HK-2 (cell line): ENCODE results near the gene OSBPL1A.
A peak's percentile ranks its signal among the peaks of the same experiment; 100 is the strongest.

Experiments
- DNase-seq: peaks from one replicate; pipeline ENCODE4 v3.0.0-alpha.2; 2018; ENCODE audit not compliant: unreplicated experiment

The OSBPL1A gene

DNA sequence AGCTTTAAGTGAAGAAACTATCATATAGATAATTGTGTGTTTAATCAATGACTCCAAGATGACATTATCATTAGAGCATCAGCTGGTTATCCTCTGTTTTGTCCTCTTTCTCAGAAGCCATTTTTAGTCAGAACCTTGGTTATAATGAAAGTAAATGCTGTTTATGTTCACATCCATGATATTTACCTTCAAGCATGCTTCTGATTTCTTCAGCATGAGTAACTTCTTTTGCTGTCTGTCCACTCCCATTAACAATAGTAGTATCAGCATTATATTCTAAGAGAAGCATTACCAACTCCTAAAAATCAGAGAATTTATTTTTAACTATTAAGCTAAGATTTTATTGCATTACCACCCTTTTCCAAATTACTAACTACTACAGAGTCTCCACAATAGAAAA lies 56.3 kb downstream of the OSBPL1A start:
- DNase-seq: no peak

DNA sequence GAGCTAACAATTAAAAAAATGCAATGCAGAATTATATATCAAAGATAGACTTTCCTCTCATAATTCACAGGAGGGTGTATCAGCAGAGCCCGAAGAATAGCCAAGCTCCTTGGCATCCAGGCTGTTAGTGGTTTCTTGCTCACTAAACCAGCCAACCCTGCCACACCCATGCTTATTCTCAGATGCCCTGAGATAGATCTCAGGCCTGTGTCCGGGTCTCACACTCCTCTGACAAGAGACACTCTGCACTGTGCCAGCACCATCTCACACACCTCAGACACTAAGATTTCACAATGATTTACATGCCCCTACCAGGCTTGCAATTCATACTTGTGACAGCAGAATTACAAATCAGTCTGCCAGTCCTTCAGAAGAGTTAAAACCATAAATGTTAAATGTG lies 64.5 kb downstream of the OSBPL1A start:
- no peak for DNase-seq

DNA sequence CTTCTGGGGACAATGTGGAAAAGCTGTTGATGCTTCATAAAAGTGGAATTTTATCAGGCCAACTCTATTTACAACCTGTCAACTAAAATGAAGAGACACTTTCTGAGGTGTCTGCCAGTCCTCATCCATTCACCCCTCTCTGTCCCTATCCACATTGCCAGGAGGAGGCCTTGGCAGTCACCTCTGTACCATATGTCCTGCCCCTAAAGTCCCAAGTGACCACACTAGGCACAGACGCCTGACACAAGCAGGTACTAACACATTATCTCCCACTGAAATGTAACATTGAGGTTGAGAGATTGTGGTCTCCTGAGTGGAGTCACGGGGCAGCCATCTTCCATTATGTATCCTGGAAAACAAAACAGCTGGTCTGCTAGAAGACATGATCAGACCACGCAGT lies 71.4 kb downstream of the OSBPL1A start:
- DNase-seq: no peak

DNA sequence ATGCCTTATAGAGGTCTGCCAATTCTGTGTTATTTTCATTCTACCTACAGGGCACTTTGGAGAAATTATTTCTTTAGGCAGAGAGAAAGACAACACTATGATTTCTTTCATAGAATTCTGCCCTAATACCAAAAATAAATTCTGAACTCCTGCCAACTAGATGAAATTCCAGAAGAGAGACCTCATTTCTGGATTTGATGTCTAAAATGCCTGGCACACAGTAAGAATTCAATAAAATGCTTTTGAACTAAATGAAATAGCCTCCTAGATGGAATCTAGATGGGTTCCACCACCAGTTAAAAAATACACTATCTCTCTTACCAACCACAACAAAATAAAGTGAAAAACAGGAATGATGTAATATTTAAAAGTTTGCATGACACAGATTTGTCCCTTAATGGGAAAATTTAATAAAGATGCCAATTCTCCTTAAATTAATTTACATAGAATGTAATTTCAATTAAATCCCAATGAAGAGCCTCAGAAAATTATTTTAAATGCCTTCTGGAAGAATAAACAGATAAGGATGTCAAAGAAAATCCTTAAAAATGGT lies 75.0 kb downstream of the OSBPL1A start:
- no peak for DNase-seq

DNA sequence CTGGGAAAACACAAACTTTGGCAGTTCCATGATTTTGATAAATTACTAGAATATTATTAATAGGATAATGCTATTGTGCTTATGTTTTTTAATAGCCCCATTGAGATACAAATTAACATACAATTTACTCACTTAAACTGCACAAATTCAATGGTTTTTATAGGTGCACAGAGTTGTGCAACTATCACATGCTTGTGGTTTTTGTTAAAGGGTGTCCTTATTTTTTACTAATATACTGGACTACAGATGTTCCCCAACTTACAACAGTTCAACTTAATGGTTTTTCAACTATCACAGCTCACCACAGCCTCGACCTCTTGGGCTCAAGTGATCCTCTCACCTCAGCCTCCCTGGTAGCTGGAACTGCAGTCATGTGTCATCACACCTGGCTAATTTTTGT lies 76.6 kb downstream of the OSBPL1A start:
- DNase-seq: no peak

DNA sequence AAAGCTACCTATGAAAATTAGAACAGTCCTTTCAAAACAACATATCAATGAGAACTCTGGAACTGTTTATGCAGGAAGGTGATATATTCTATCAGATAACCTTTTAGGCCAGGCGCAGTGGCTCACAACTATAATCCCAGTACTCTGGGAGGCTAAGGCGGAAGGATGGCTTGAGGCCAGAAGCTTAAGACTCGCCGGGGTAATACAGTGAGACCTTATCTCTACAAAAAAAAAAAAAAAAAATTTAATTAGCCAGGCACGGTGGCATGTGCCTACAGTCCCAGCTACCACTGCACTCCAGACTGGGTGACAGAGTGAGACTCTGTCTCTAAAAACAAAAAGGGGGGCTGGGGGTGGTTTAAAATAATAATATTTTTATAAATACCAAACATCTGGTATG lies 77.9 kb downstream of the OSBPL1A start:
- DNase-seq: no peak

DNA sequence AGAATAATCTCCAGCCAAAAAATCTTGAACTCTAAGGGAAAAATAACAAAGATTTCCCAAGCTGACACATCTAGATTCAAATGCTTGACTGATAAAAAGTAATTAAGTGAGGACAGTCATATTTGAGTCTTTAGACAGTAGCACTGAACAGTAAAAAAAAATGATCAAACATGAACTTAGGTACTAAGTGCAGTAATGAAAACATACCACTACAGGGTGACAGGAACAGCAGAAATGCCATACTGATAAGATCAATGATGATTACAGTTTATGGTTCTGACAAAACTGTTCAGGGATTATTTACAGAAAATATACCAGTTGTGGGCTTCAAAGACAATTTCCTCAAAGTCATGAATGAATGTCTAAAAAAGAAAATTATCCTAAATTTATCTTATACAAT lies 80.3 kb downstream of the OSBPL1A start:
- DNase-seq: no peak

DNA sequence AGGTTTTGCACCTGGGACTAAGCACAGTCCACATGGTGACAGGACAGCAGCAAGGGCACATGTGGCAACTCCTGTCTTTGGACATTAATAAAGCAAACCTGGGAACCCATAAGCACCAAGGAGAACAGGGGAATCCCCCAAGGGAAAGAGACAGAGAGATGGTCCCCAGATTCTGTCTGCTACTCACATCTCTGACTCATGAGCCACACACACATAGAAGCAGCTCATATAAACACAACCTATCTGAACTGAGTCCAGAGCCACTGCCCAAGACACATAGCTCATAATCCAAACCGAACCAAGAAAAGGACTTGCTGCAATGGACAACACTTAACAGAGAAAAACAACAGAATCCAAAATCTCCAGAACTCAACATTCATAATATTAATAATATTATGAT lies 82.5 kb downstream of the OSBPL1A start:
- no peak for DNase-seq

DNA sequence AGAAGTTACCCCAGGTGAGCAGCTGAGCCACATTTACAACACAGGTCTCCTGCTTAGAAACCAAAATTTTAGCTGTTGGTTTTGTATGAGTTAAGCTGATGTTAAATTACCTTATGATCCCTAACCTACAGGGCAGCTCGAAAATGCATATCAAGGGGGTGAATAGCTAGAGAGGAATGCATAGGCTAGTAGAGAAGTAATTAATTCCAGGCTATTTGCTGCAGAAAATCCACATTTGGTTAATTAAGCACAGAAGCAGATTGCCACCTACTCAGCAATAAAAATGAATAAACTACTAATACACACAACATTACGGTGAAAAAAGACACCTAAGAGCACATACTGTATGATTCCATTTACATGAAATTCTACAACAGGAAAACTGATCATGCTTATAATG lies 91.4 kb downstream of the OSBPL1A start:
- no peak for DNase-seq

DNA sequence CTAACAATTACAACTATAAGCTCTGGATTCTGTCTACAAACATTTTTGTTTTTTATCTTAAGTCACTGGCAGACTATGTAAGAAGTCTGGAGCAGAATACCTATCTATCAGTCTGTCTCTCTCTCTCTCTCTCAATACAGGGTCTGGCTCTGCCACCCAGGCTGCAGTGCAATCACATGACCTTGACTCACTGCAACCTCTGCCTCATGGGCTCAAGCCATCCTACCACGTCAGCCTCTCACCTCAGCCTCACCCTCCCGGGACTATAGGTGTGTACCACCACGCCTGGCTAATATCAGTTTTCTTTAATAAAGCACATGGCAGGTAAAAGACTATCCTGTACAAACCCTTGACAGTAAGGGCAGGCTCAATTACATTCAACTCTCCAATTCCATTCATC lies 96.9 kb downstream of the OSBPL1A start:
- no peak for DNase-seq

DNA sequence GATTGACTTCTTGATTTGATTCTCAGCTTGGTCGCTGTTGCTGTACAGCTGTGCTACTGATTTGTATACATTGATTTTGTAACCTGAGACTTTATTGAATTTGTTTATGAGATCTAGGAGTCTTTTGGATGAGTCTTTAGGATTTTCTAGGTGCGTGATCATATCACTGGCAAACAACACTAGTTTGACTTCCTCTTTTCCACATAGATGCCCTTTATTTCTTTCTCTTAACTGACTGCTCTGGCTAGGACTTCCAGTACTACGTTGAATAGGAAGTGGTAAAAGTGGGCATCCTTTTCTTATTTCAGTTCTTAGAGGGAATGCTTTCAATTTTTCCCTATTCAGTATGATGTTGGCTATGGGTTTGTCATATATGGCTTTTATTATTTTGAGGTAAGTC lies 101.3 kb downstream of the OSBPL1A start:
- no peak for DNase-seq

DNA sequence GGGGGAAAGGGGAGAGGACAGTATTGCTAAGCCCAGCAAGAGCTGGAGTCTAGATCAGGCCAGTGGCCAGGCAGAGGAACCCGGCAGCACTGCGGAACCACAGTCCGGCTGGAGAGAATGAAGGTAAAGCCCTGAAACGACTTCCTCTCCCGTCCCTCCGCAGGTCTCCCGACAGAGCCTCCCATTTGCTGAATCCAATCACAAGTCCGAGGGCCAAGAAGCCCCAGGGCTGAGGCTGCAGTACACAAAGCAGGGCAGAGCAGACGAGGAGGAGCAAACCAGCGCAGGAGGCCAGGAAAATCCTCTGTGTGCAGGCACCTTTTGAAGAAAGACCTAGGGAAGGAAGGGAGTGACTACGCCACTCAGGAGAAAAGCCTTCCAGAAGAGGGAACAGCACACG lies 104.4 kb downstream of the OSBPL1A start:
- DNase-seq: no peak

DNA sequence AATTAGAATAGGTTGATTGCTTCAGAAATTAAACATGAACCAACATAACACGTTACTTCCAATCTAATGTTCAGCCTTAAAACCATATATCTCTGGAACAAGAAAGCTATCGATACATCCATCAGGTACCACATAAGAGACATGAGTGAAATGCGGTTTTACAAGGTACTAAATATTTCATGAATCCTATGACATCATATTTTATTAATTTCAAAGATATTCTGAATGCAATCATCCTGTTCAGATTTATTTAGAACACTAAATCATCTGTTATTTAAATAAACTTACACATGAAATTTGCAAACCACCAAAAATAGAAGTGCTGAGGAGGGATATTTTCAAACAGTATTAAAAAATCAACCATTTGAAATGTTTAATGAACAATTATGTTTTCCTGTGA lies 119.0 kb downstream of the OSBPL1A start:
- no peak for DNase-seq

DNA sequence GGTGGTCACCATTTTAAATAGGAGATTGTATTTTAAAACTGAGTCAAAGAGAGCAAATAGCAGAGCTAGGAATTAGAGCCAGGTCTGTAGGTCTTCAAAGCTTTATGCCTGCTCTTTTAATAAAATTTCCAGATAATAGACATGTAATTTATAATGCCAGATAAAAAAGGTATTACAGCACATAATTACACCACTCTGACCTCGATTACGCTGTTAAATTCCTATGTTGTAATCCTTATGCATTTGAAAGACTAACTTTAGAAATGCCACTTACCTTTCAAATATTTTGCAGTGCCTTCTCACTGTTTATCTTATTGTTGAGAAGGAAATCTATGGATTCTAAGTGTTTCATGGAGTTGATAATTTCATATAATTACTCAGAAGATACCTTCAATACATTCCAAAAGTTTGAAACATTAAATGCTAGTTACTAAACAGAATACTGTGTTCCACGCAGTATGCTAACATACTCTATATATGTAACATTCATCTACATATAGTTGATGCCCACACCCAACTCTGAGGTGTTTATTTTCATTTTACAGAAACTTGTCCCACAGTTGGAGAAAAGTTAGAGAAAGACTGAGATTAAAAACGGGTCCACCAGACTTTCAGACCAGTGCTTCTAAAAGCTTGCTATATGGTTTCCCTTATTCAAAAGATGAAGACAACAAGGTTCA lies 120.0 kb downstream of the OSBPL1A start:
- no peak for DNase-seq

DNA sequence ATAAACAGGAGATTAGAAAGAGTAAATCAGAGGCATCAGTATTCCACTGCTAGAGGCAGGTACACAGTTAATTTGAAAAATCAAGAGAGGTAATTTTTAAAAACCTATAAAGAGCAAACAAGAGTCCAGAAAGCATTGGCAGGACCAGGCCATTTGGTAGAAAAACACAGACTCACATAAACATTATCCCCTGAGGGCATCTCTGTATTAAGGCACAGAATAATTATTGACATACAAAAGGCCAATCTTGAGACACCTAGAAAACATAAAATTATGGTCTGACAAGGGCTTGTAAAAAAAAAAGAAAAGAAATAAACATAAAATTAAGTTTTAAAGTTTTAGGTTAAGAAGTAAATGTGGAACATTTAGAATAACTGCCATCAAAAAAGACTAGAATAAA lies 120.6 kb downstream of the OSBPL1A start:
- DNase-seq: no peak

DNA sequence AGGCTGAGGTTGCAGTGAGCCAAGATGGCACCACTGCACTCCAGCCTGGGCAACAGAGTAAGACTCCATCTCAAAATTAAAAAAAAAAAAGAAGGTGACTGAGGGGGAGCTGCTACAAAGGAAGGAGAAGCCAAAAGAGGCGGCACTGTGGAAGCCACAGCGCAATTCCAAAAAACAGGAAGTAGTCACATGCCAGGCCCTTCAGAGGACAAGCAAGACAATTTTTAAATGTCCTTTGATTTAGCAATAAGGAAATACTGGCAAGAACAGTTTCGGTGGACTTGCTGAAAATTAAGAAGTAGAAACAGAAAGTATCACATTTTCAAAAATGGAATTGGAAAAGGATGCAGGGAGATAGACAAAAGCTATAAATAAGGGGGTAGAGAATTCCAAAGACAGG lies 122.8 kb downstream of the OSBPL1A start:
- DNase-seq: no peak

DNA sequence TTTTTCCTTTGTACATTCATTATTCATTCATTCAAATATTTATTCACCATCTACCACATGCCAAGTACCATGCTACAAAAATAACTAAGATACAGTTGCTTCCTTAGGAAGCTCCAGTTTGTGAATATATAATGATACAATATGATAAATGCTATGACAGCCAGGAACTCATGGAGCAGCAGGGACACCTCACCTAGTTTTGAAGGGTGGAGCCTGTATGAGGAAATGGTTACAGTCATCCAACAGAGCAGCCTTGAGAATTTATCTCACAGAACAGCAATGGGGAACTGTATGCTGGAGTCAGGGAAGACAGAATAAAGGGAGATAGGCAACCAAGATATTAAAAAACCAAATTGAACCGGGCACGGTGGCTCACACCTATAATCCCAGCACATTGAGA lies 124.0 kb downstream of the OSBPL1A start:
- DNase-seq: no peak

DNA sequence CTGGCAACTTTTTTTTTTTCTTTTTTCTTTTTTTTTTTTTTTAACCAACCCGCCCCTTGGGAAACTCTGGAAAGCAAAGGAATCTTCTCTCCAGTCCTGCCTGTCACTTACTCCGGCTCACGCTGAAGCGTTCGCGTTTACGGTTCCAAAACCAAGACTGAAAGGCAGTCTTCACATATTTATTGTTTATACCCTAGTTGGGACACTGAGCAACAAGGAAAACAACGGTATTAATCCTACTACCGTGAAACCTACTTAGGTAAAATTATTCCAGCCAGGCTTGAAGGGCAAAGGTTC lies 125.4 kb downstream of the OSBPL1A start:
- no peak for DNase-seq

DNA sequence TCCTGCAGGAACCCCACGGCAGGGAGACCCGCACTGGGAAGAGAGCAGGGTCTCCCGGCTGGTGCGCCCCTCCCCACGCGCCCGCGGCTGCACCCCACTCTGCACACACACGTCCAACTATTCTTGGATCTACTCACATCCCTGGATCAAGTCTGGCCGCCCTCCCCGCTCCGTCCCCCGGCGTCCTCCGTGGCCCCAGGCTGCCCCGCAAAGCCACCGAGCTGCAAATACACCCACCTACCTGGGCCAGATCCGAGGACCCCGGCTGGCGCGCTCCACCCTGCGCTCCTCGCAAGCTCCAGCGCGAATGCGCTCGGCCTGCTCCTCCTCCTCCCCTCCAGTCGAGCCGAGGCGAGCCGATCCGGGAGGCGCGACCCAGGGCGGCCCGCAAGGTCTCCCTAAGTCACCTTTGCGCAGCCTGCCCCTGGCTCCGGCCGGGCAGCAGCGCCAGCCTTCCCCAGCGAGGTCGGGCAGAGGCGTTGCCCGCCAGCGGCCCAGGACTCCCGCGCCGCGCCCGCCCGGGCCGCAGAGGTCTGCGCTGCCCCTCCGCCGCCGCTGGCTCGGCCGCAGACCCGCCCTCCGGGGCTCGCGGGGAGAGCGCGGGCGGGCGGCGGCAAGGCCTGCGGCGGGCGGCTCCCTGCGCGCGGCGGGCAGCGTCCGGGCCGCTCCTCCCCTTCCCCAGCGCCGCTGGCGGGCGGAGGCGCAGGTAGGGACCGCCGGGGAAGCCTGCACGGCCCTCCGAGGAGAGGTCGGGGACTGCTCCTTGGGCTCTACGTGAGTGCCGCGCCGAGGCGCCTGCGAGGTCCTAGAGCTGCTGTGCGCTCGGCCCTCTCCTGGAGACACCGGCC lies 126.0 kb downstream of the OSBPL1A start:
- DNase-seq: peak; percentile 77

DNA sequence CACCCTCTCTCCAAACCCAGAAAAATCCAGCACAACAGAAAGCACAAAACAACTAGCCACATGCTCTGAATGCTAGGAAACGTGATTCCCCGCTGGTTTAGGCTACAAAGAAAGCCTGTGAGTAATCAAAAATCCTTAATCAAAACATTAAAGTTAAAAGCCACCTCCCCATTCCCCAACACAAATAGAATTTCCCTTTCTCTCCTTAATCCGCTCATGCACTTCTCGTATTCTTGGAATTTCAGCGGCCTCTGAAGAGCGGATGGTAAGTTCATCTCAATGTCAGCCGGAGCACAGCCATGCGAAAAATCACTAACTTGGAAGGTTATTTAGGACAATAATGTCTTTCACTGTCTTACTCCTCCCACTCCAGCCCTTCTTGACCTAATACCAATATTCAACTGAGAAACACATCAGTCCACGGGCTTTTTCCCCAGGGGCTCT lies 126.7 kb downstream of the OSBPL1A start:
- DNase-seq: no peak

DNA sequence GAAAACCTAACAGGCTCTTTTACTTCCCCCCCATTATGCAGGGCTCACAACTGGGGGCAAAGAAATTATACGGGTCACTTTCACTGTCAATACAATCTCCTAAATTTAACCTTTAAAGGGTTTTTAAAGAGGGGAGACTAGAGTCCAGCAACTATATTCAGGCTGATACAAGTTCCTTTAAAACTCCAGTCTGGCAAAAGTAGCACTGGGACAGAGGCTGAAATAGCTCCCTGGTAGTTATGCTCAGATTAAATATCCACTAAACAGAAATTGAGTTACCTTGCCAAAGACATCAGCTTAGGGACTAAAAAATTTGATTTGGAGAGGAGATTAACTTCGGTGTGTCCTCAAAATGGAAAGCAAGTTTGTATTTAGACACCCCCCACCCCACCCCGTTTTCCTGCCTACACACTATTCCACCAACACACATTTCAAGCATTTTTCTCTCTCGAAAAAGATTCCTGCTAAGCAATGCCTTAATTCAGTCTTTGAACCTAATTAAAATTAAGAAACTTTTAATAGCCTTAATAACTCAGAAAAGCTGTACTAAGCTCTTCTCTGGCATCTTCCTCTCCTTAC lies 127.2 kb downstream of the OSBPL1A start:
- DNase-seq: no peak

DNA sequence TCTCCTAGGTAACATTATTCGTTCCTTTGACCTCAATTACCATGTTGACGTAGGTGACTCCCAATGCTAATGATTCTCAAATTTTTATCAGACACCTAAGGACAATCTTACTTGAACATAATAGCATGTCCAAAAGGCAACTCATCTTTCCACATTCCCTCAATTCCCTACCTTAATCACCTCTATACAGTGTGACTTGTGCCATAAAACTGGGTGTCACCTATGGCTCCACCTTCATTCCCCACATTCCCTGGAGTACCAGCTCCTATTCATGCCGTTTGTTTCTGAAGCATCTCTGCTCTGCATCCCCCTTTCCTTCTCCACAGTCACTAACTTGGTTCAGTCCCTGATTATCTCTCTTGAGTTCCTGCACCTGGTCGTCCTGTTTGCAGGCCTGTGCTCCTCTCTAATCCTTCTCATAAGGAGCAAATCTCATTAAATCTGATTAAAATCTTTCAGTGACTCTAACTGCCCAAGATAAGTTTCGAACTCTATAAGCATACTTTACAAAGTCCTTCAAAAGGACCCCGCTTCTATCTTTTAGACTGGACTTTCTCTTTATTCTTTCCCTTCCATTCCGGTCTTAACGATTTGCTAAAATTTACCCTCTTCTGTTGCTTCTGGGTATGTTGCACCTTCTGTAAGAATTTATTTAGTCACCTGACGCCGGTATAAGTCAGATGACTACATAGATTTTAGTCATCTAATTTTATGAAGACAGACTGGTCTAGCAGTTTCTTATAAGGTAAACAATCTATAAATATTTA lies 128.7 kb downstream of the OSBPL1A start:
- DNase-seq: no peak
